Kidney epithelial cell (primary cell): ENCODE results near the gene ALOXE3. TPM values are rescaled to one million over a fixed set of nuclear protein-coding genes. Genes with fewer than 3 reads are reported as not detected.
A peak's percentile ranks its signal among the peaks of the same experiment; 100 is the strongest.

Source experiments
- DNase-seq: peaks from one replicate; pipeline ENCODE4 v3.0.0-alpha.2; 2010; ENCODE audit warnings: low read depth
- H3K27me3 ChIP-seq: 2 replicates; pipeline ENCODE4 v1.6.0; 2011; ENCODE audit warnings: low read length; ENCODE audit not compliant: control insufficient read depth, insufficient read depth
- H3K36me3 ChIP-seq: 2 replicates; pipeline ENCODE4 v1.5.1; 2011; ENCODE audit warnings: low read length; ENCODE audit not compliant: control insufficient read depth, insufficient read depth
- H3K4me3 ChIP-seq: 2 replicates; pipeline ENCODE4 v1.5.1; 2011; ENCODE audit warnings: low read depth, mild to moderate bottlenecking, control low read depth, low read length
- total RNA-seq: library from RNA; depleted of rRNA; stranded (reverse); fragments of >200 nt; gene quantifications from 2 replicates; pipeline ENCODE4 v1.2.3, GENCODE V29; 2015
- TF ChIP-seq, protein P1 (sequence below): IDR thresholded peaks from 2 replicates; pipeline ENCODE4 v1.5.1; 2011; ENCODE audit warnings: mild to moderate bottlenecking, moderate library complexity, low read length, control low read depth, inconsistent platforms; ENCODE audit not compliant: insufficient read depth, poor library complexity, severe bottlenecking

Gene ALOXE3
- total RNA-seq, 1 donor from 2014 or later: 0.75 TPM

- Histone ChIP-seq H3K27me3 (no peaks in the 10 kb centered on the region), H3K36me3 (peaks cover 3% of the 10 kb centered on the region), H3K4me3 (peak overlapping the region; percentile 70)
- TF ChIP-seq, protein P1, sequence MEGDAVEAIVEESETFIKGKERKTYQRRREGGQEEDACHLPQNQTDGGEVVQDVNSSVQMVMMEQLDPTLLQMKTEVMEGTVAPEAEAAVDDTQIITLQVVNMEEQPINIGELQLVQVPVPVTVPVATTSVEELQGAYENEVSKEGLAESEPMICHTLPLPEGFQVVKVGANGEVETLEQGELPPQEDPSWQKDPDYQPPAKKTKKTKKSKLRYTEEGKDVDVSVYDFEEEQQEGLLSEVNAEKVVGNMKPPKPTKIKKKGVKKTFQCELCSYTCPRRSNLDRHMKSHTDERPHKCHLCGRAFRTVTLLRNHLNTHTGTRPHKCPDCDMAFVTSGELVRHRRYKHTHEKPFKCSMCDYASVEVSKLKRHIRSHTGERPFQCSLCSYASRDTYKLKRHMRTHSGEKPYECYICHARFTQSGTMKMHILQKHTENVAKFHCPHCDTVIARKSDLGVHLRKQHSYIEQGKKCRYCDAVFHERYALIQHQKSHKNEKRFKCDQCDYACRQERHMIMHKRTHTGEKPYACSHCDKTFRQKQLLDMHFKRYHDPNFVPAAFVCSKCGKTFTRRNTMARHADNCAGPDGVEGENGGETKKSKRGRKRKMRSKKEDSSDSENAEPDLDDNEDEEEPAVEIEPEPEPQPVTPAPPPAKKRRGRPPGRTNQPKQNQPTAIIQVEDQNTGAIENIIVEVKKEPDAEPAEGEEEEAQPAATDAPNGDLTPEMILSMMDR: no peak
- no peak for DNase-seq
Measured at GRCh38 chr17:8155231-8155995, 37.1 kb upstream of the ALOXE3 start.

DNA sequence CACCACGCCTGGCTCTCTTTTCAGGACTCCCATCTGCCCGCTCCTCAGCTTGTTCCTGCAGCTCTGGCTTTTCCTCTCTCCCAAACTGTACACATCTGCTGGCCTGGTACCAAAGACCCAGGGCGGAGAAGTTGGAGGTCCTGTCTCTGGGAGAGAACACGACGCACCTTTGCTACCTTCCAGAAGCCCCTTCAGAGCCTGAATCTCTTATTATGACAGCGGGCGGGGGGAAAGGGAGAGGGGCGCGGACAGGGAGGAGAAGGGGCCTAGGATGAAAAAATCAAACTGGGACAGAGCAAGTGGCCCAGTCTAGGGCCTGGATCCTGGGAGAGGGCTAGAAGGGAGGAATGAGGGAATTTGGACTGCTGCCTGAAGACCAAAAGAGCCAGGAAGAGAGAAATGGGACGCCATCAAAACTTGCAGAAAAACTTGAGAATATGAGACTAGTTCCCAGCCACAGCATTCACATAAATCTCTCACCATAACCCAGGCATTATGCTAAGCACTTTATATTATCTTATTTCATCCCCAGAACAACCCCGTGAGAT is 36.4 kb upstream of the ALOXE3 start:
- Histone ChIP-seq H3K27me3 (no peaks in the 10 kb centered on the region), H3K4me3 (no peak overlapping the region), H3K36me3 (peaks cover 3% of the 10 kb centered on the region)
- TF ChIP-seq, protein P1: no peak
- DNase-seq: no peak

DNA sequence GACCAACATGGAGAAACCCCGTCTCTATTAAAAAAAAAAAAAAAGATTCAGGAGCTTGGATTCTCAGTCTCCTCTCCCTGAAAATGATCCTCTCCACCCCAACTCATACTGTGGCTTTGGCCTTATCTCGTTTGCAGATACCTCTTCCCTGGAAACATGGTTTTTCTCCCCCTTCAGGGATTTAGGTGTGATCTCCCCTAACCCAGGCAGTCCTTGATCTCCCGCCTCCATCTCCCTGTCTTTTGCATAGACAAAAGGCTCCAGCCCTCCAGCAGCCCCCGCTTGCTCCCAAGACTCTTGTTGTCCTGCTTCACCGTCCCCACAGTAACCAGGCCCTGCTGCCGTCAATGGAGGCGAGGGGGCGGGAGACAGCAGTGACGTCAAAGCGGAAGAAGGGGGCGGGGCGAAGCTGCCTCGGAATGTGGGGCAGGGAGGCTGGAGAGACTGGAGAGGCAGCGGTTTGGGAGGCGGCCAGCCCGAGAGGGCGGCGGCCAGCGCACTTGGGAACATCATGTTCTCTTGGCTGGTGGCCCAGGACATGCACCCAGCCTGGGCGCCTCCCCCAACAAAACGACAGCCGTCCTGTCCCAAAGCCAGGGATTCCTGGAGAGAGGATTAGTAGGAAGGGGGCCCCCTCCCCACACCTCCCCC is 35.8 kb upstream of the ALOXE3 start:
- H3K27me3 ChIP-seq: no peaks in the 10 kb centered on the region
- TF ChIP-seq, protein P1: no peak
- H3K36me3 ChIP-seq: peaks cover 3% of the 10 kb centered on the region
- DNase-seq: peak; percentile 93
- peak overlapping the region; percentile 12 for H3K4me3 ChIP-seq

GRCh38 chr17:8153525-8153956 is 35.2 kb upstream of the ALOXE3 start:
- peak; percentile 95 for DNase-seq
- TF ChIP-seq, protein P1: no peak
- peaks cover 3% of the 10 kb centered on the region for H3K36me3 ChIP-seq
- H3K27me3 ChIP-seq: no peaks in the 10 kb centered on the region
- no peak overlapping the region for H3K4me3 ChIP-seq

- TF ChIP-seq, protein P1: no peak
- peaks cover 2% of the 10 kb centered on the region for H3K36me3 ChIP-seq
- H3K27me3 ChIP-seq: no peaks in the 10 kb centered on the region
- H3K4me3 ChIP-seq: no peak overlapping the region
- no peak for DNase-seq
Measured at GRCh38 chr17:8153031-8153451, 34.7 kb upstream of the ALOXE3 start.
